Measurements from ENCODE around the gene C6orf47.
A peak's percentile ranks its signal among the peaks of the same experiment; 100 is the strongest.

C6orf47 gene

DNA sequence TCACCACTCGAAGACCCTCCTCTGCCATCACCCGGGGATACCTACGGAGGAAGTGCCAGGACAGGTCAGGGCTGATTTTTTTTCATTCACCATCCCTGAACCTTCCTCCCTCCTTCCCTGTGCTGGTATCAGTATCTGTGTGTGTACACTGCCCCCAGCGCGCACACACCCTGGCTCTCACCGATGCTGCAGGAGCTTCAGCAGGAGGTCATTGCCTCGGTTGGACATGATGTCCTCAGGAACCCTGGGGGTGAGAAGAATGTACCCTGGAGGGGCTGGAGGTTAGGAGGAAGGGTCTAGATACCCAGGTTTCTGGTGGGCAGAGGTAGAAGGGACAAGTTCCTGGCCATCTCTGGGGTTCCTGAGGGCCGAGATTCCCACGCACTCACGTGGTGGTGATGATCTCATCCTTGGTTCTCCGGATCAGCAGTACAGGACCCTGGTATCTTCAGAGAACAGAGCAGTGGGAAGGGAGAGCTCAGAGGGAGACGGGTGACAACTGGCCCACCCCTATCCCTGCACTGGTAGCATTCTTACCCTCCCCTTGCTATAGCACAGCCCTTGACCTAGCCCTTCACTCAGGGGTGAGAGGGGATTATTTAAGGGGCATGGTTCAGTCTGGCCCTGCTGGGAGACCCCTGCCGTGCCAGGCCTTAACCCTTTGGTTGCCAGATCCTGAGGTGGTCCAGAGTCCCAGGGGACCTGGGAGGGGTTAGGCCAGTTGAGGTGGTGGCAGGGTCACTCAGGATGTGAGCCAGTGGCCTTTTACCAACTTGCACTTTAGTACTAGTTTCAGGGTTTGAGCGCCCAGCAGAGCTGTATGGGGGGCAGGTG is 27.5 kb upstream of the C6orf47 start:
- DNase-seq (ENCODE audit: low read depth), result no peak

DNA sequence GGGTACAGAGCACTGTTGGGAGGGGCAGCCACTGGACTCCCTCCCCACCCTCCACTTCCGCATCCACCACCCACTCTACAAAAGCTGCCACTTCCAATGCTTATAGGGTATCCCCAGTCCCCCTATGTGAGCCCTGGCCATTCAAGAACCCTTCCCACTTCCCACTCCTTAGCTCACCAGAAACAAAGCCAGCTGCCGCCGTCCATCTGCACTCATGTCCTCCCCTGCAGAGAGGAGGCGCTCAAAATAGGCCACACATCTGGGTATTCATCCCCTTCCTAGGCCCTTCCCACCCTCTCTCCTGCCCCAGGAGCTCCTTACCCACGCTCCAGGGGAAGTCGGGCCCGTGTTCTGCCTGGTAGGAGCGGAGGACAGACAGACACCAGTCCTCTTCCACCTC is 26.7 kb upstream of the C6orf47 start:
- no peak for DNase-seq (ENCODE audit: low read depth)

GRCh38 chr6:31686483-31686882 is 25.9 kb upstream of the C6orf47 start:
- no peak for DNase-seq (ENCODE audit: low read depth)

DNA sequence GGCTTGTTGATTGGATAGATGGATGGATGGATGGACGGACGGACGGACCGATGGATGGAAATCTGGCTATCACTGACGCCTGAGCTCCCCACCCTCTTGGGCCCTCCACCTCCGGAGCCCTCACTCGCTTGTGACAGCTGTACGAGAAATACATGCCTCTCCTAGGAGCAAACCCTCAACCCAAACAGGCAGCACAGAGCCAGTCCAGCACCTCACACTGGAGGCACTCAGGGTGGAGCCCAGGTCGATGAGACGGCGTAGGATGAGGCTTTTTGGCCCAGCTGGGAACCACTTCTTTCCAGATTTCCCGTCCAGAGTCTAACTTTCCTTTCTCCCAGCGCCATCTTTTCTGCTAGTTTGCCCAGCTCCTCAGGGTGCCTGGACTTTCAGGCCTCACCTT is 23.0 kb upstream of the C6orf47 start:
- no peak for DNase-seq (ENCODE audit: low read depth)

GRCh38 chr6:31681135-31681671 is 20.6 kb upstream of the C6orf47 start:
- DNase-seq (ENCODE audit: low read depth), result peak; percentile 60

- peak; percentile 90 for DNase-seq (ENCODE audit: low read depth)
Measured at GRCh38 chr6:31680226-31681134, 19.9 kb upstream of the C6orf47 start, which contains the start of gene LY6G5C. LY6G5C (minus strand) TSS chr6:31681067; CDS start chr6:31680373, 694 bp downstream.

GRCh38 chr6:31677955-31678354 is 17.4 kb upstream of the C6orf47 start:
- DNase-seq (ENCODE audit: low read depth), result no peak

DNA sequence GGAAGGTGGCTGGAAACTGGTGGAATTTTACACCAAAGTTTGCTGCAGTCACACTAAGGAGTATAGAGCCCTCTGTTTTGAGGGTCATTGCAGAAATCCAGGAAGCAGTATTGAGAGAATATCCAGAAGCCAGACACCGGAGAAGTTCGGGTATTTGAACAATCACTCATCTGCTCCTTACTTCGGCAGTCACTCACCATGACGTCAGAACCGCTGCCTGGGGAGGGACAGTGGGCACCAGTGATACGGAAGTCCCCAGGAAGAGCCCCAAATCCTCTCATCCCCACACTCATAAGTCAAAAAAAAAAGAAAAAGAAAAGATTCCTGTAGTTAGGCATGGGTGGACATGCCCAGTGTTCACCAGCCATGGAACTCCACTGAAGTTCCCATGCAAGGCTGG is 16.3 kb upstream of the C6orf47 start:
- DNase-seq (ENCODE audit: low read depth), result no peak

- no peak for DNase-seq (ENCODE audit: low read depth)
Measured at GRCh38 chr6:31676322-31676903, 15.8 kb upstream of the C6orf47 start.

GRCh38 chr6:31669676-31670075 is 9.1 kb upstream of the C6orf47 start, which contains the start of gene LY6G5B:
LY6G5B (plus strand) TSS chr6:31669976; CDS start chr6:31670951, 975 bp downstream.
- DNase-seq (ENCODE audit: low read depth), result no peak

- DNase-seq (ENCODE audit: low read depth), result peak; percentile 34
Measured at GRCh38 chr6:31666337-31666965, 5.9 kb upstream of the C6orf47 start.

GRCh38 chr6:31665501-31666336 is 5.1 kb upstream of the C6orf47 start, which contains the start of gene CSNK2B:
CSNK2B (plus strand) TSS chr6:31666080; CDS start chr6:31666832, 752 bp downstream.
- DNase-seq (ENCODE audit: low read depth), result peak; percentile 98

DNA sequence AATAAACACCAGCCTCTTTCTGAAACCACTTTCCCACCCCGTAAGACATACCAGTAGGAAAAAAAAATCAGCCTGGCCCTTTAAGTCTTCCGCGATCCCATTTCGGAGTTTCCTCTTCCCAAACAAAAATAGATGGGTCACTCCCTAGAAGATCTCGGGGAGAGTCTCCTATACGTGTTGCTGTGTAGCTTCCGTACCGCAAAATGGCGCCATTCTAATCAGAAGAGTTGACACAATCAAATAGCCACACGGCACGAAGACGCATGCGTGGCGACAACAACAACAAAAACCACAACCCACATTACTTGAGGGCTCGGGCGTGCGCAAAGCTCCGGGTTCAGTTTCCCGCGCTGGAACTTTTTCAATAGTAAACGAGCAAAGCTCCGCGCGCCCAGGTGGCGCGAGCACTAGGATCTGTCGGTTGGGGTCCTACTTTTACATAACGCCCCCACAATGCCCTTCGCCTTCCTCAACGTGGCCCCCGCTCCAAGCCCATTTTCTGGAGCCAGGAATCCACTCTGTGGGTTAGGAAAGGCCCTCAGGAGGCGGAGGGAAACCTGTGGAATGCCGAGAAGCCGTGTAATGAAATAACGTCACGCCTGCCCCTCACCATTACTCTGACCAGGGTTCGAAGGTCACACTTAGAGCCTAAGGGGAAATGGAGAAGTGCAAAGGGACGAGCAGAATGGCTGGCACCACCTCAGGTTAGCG is 4.4 kb upstream of the C6orf47 start, which contains the start of gene GPANK1:
Gene GPANK1, minus strand, starts transcription at position 208 of the 711 bp plus-strand sequence. CDS start 519 bp downstream, outside the sequence.
- peak; percentile 97 for DNase-seq (ENCODE audit: low read depth)

DNA sequence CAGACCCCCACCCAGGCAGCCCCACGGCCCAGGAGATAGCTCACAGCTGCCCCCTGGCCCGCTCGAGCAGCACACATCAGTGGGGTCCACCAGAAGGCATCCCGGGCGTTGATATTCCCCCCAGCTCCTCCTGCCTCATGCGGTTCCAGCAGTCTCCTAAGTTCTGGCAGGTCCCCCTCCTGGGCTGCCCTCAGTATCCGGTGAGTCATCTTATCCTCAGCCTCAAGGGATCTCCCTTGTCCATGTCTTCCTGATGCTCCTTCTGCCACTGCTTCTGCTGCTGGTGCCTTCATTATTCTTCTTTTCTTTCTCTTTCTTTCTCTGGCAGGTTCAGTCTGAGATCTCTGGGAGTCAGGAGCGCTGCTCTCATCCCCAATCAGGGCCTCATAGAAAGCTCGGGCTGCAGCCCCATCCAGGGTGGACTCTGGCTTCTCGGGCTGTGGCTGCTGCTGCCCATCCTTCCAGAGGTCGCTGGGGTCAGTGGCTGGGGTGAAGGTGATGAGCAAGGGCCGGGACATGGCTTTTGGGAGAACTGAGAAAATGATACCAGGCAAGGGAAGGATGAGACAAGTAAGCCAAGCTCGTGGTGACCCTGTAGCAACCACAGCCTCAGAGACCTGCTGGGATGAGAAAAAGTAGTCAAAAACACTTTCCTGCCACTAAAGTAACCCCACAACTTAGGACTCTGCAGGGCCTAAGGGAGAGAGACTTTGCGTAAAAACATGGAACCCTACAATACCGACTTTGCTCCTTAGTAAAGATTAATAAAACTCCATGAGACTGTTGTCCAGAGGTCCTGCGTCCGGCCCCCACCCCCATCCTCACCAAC is 3.6 kb upstream of the C6orf47 start:
- peak; percentile 89 for DNase-seq (ENCODE audit: low read depth)

DNA sequence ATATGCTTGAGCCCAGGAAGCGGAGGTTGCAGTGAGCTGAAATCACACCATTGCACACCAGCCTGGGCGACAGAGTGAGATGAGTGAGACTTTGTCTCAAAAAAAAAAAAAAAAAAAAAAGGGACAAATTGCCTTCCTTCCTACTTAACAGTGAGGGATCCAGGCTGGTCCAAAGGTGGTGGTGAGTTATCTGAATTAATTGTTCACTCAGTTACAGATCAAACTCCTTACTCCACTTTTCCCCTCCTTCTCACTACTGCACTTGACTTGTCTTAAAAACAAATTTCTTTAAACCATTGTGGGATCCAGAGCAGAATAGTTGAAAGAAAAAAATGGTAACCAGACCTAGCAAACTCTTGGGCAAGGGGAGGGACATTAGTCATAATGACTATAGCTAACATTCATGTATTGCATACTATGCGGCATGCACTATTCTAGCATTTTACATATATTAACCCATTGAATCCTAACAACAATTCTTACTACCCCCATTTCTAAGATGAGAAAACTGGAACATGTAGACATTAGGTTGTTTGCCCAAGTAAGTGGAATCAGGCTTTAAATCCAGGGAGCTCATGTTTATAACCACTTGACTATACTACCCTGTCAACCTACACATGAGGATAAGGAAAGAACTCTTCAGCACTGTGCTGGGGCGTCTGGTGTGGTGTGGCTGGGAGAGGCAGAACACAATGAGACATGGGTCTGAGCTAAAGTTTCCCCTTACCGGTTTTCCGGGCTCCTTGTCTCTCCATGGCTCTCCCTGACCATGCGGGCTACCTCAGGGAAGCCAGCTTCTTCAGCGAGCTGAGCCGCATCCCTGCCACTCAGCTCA is 2.8 kb upstream of the C6orf47 start:
- peak; percentile 23 for DNase-seq (ENCODE audit: low read depth)

DNA sequence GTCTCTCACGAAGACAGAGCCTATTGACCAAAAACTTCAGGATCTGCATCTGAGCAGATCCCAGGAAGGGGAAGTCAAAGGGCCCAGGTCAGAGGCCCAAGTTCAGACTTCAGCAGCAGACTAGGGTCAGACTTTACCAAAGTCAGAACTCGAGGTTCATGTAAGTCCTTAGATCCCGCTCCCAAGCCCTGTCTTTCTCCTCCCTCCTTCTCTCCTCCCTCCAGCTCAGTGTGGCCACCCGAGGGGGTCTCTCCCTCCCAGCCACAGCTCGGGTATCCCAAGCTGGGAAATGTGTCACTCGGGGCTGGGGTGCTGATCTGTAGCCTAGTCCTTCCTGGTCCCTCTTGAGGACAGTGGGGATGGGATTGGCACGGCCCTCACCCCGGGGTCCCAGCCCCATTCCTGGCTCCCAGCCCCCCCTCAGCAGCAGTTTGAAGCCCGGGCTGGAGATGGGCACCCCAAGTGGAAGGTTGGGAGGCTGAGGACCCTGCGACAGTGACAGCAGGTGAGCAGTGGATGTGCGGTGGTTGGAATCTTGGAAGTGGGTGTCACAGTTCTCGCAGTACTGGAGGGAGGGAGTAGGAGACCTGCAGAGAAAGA is 1.6 kb upstream of the C6orf47 start:
- DNase-seq (ENCODE audit: low read depth), result no peak

Data from EH (cell line).